Kidney epithelial cell (primary cell): Measurements from ENCODE around the gene HOXA6. TPM values are rescaled to one million over a fixed set of nuclear protein-coding genes. Genes with fewer than 3 reads are reported as not detected.

Experiments
- DNase-seq: peaks from one replicate; pipeline ENCODE4 v3.0.0-alpha.2; 2010; ENCODE audit warnings: low read depth
- H3K27me3 ChIP-seq: 2 replicates; pipeline ENCODE4 v1.6.0; 2011; ENCODE audit warnings: low read length; ENCODE audit not compliant: control insufficient read depth, insufficient read depth
- H3K36me3 ChIP-seq: 2 replicates; pipeline ENCODE4 v1.5.1; 2011; ENCODE audit warnings: low read length; ENCODE audit not compliant: control insufficient read depth, insufficient read depth
- H3K4me3 ChIP-seq: 2 replicates; pipeline ENCODE4 v1.5.1; 2011; ENCODE audit warnings: low read depth, mild to moderate bottlenecking, control low read depth, low read length
- total RNA-seq: library from RNA; depleted of rRNA; stranded (reverse); fragments of >200 nt; gene quantifications from 2 replicates; pipeline ENCODE4 v1.2.3, GENCODE V29; 2015
- TF ChIP-seq, protein P1 (sequence below): IDR thresholded peaks from 2 replicates; pipeline ENCODE4 v1.5.1; 2011; ENCODE audit warnings: mild to moderate bottlenecking, moderate library complexity, low read length, control low read depth, inconsistent platforms; ENCODE audit not compliant: insufficient read depth, poor library complexity, severe bottlenecking

Gene HOXA6
- total RNA-seq, 1 donor from 2014 or later: 4.8 TPM

- Histone ChIP-seq H3K4me3 (peak overlapping the region; percentile 74), H3K36me3 (no peaks in the 10 kb centered on the region), H3K27me3 (no peaks in the 10 kb centered on the region)
- no peak for DNase-seq
- TF ChIP-seq, protein P1, sequence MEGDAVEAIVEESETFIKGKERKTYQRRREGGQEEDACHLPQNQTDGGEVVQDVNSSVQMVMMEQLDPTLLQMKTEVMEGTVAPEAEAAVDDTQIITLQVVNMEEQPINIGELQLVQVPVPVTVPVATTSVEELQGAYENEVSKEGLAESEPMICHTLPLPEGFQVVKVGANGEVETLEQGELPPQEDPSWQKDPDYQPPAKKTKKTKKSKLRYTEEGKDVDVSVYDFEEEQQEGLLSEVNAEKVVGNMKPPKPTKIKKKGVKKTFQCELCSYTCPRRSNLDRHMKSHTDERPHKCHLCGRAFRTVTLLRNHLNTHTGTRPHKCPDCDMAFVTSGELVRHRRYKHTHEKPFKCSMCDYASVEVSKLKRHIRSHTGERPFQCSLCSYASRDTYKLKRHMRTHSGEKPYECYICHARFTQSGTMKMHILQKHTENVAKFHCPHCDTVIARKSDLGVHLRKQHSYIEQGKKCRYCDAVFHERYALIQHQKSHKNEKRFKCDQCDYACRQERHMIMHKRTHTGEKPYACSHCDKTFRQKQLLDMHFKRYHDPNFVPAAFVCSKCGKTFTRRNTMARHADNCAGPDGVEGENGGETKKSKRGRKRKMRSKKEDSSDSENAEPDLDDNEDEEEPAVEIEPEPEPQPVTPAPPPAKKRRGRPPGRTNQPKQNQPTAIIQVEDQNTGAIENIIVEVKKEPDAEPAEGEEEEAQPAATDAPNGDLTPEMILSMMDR: no peak
Observed at GRCh38 chr7:27111751-27112277, 35.8 kb downstream of the HOXA6 start.

GRCh38 chr7:27111042-27111750 lies 36.4 kb downstream of the HOXA6 start:
- H3K36me3 ChIP-seq: no peaks in the 10 kb centered on the region
- TF ChIP-seq, protein P1: no peak
- H3K4me3 ChIP-seq: peak overlapping the region; percentile 74
- DNase-seq: no peak
- H3K27me3 ChIP-seq: no peaks in the 10 kb centered on the region

DNA sequence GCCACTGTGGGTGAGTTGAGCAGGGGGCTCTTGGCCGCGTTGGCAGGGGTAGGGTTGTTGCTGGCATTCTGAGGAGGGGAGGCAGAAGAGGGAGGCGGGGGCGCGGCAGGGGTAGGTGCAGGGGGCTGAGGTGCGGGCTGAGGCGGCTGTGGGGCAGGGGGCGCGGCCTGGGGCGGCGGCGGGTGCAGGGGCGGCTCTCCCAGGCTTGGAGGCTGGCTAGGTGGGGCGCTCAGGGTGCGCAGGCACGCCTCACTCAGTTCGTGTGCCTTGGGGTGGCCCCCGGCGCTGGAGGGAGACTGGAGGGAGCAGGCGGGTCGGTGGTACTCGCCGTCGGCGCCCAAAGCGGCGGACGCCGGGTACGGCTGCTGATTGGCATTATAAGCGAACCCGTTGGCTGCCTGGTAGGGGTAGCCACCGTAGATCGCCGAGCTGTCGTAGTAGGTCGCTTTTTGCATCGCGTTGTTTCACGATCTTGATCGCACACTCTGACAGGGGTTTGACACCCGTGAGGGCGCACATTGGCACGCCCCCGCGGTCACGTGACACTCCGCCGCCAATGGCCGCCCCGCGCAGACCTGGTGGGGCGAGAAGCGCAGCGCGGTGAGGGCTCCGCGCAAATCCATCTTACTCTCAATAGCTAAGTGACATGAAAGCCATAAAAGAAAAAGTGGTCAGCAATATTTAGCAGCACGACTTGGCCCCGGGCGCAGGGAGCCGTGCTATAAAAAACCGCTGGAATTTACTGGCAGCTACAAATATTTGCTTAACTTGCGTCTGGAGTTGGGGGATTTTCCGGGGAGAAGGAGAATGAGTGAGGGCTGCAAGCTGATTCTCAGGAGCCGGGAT lies 37.2 kb downstream of the HOXA6 start:
- TF ChIP-seq, protein P1: no peak
- Histone ChIP-seq H3K4me3 (peak overlapping the region; percentile 74), H3K27me3 (no peaks in the 10 kb centered on the region), H3K36me3 (no peaks in the 10 kb centered on the region)
- no peak for DNase-seq

- no peak for DNase-seq
- TF ChIP-seq, protein P1: no peak
- peak overlapping the region; percentile 74 for H3K4me3 ChIP-seq
Observed at GRCh38 chr7:27109466-27110185, 37.9 kb downstream of the HOXA6 start.

DNA sequence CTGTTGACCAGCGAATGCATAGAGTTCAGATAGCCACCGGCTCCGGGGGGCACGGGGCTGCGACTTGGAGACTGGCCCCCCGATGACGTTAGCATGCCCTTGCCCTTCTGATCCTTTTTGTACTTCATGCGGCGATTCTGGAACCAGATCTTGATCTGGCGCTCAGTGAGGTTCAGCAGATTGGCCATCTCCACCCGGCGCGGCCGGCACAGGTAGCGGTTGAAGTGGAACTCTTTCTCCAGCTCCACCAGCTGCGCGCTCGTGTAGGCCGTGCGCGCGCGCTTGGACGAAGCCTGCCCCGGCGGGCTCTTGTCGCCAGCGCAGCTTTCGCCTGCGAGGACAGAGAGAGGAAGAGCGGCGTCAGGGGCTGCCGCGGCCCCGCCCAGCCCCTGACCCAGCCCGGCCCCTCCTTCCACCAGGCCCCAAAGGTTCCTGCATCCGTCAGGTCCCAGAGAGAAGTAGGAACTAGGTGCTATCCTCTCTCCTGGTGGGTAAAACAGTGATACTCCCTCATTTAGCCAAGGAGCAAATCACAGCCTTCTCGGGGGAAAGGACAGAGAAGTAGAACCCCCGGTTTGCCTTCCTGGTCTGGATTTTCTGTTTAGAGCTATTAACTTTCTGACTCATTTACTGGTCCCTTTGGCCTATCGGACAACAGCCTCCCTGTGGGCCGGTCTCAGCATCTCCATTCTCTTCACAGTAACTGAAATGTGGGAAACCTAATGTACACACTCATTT lies 39.0 kb downstream of the HOXA6 start:
- DNase-seq: no peak
- peak overlapping the region; percentile 24 for H3K4me3 ChIP-seq
- H3K27me3 ChIP-seq: no peaks in the 10 kb centered on the region
- TF ChIP-seq, protein P1: no peak
- no peaks in the 10 kb centered on the region for H3K36me3 ChIP-seq

More at GRCh38 chr7:27109466-27110185, 37.9 kb downstream of the HOXA6 start:
- Histone ChIP-seq H3K27me3 (no peaks in the 10 kb centered on the region), H3K36me3 (no peaks in the 10 kb centered on the region)
